IPS-18a (cell line): ENCODE data around the gene PPP1R13B.

ENCODE experiments used
- H3K27ac ChIP-seq: one replicate; pipeline ENCODE4 v1.5.1; 2013; ENCODE audit warnings: low read length
- H3K27me3 ChIP-seq: one replicate; pipeline ENCODE4 v1.6.1; 2013; ENCODE audit warnings: mild to moderate bottlenecking, low read length; ENCODE audit not compliant: control insufficient read depth, insufficient read depth
- H3K36me3 ChIP-seq: one replicate; pipeline ENCODE4 v1.6.1; 2013; ENCODE audit warnings: low read depth, low read length; ENCODE audit not compliant: control insufficient read depth
- H3K4me1 ChIP-seq: one replicate; pipeline ENCODE4 v1.6.1; 2013; ENCODE audit warnings: low read depth, low read length; ENCODE audit not compliant: control insufficient read depth
- H3K4me3 ChIP-seq: one replicate; pipeline ENCODE4 v1.5.1; 2013; ENCODE audit warnings: low read length
- H3K9ac ChIP-seq: one replicate; pipeline ENCODE4 v1.6.1; 2013; ENCODE audit warnings: mild to moderate bottlenecking, low read length, moderate library complexity
- H3K9me3 ChIP-seq: one replicate; pipeline ENCODE4 v1.6.1; 2013; ENCODE audit warnings: low read depth, low read length; ENCODE audit not compliant: control insufficient read depth

PPP1R13B gene

GRCh38 chr14:103742499-103743255 lies 104.7 kb downstream of the PPP1R13B start:
- no peaks in the 10 kb centered on the region for H3K9me3 ChIP-seq
- no peak overlapping the region for H3K4me3 ChIP-seq
- H3K36me3 ChIP-seq, result no peaks in the 10 kb centered on the region
- H3K27me3 ChIP-seq, result no peaks in the 10 kb centered on the region
- no peak overlapping the region for H3K9ac ChIP-seq
- no peaks in the 10 kb centered on the region for H3K4me1 ChIP-seq
- no peak overlapping the region for H3K27ac ChIP-seq

GRCh38 chr14:103741876-103742275 lies 105.5 kb downstream of the PPP1R13B start:
- Histone ChIP-seq H3K27ac (no peak overlapping the region), H3K36me3 (no peaks in the 10 kb centered on the region), H3K4me3 (no peak overlapping the region), H3K9me3 (no peaks in the 10 kb centered on the region), H3K27me3 (no peaks in the 10 kb centered on the region), H3K4me1 (no peaks in the 10 kb centered on the region), H3K9ac (no peak overlapping the region)

- Histone ChIP-seq H3K27me3 (no peaks in the 10 kb centered on the region), H3K27ac (no peak overlapping the region), H3K9ac (no peak overlapping the region), H3K36me3 (no peaks in the 10 kb centered on the region), H3K4me1 (no peaks in the 10 kb centered on the region), H3K4me3 (no peak overlapping the region), H3K9me3 (no peaks in the 10 kb centered on the region)
These were observed 106.2 kb downstream of the PPP1R13B start for GRCh38 chr14:103740991-103741689.

GRCh38 chr14:103739793-103740501 lies 107.4 kb downstream of the PPP1R13B start:
- Histone ChIP-seq H3K4me3 (no peak overlapping the region), H3K4me1 (no peaks in the 10 kb centered on the region), H3K9ac (no peak overlapping the region), H3K27ac (no peak overlapping the region), H3K27me3 (no peaks in the 10 kb centered on the region), H3K36me3 (no peaks in the 10 kb centered on the region), H3K9me3 (no peaks in the 10 kb centered on the region)

DNA sequence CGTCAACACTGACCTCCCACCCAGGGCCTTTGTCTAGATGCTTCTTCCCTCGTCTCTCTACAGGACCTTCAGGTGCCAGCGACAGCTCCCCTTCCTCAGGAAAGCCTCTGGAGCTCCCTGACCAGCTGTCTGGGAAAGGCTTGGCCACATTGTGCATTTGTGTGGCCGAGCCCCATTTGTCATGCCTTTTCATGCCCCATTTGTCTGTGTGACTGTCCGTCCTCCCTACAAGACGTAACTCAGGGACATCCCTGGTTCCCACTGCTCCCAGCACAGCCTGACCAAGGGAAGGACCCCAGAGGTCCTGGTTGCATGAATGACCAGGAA lies 107.9 kb downstream of the PPP1R13B start:
- Histone ChIP-seq H3K27ac (no peak overlapping the region), H3K9ac (no peak overlapping the region), H3K9me3 (no peaks in the 10 kb centered on the region), H3K36me3 (no peaks in the 10 kb centered on the region), H3K27me3 (no peaks in the 10 kb centered on the region), H3K4me3 (no peak overlapping the region), H3K4me1 (no peaks in the 10 kb centered on the region)

DNA sequence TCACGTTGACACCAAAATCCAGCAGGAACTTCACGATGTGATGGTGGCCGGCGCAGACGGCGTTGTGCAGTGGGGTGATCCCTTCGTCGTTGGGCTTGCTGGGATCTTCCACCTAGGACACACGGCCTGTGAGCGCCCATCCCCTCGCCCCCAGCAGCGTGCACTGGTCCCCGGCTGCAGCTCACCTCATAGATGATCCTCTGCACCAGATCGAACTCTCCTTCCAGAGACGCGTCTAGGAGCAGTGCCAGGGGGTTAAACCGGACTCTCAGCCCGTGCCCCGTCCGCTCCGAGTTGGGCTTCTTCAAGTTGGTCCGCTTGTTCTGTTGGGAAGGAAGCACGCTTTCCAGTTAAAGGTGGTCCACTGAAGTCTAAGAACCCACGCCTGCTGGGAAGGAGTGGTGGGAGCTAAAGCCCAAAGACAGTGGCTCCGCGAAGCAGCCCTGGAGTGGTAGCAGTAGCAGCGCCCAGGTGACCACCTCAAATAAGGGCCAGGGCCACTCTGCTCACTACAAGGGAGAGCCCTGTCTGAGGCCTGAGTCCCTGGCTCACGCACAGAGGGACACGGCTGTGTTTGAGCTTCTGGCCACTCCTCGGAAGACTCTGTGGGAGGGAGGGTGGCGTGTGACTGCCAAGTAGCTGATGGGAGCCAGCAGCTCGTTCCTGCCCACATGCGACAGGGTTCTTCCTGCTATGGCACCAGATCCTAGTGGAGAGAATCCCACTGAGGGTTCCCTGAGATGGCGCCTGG lies 108.5 kb downstream of the PPP1R13B start:
- Histone ChIP-seq H3K27ac (no peak overlapping the region), H3K27me3 (no peaks in the 10 kb centered on the region), H3K4me1 (no peaks in the 10 kb centered on the region), H3K36me3 (no peaks in the 10 kb centered on the region), H3K9ac (no peak overlapping the region), H3K4me3 (no peak overlapping the region), H3K9me3 (no peaks in the 10 kb centered on the region)

DNA sequence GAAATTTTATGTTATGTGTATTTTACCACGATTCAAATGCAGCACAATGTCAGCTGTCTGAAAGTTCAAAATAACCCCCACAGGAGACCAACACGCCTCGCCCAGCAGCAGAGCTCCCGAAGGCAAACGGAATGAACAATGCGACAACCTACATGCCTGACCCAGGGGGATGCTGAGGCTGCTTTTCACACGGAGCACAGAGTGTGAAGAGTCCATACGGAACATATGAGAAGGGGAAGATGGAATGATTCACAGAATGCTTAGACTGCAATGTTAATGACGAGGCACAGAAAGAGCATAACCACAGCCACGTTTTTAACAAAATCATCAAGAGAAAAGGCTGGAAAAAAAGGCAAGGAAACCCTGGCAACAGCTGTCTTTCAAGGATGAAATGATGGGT lies 109.2 kb downstream of the PPP1R13B start:
- no peaks in the 10 kb centered on the region for H3K27me3 ChIP-seq
- no peak overlapping the region for H3K9ac ChIP-seq
- peaks cover 1% of the 10 kb centered on the region for H3K36me3 ChIP-seq
- H3K4me3 ChIP-seq, result no peak overlapping the region
- H3K27ac ChIP-seq, result no peak overlapping the region
- no peaks in the 10 kb centered on the region for H3K4me1 ChIP-seq
- no peaks in the 10 kb centered on the region for H3K9me3 ChIP-seq

DNA sequence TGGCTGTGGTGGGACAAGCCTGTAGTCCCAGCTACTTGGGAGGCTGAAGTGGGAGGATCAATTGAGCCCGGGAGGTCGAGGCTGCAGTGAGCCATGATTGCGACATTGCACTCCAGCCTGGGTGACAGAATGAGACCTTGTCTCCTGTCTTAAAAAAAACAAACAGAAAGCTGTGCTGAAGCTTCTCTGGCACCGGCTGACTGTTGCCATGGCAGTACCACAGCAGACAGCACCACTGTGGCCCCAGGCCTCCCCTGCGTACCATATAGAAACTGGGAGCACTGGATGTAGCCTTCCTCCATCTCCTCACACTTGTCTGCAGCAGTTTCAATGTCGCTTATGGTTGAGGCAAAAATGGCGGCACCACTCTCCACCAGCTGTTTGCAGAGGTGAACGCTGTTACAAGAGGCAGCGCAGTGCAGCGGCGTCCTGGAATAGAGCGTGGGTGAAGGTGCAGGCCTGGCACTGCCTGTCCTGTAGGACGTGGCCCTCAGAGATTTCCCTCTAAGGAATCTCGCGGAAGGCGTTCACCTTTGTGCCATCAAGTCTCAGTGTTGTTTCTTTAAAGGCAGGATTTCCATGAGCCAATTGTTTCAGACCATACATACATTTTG lies 109.8 kb downstream of the PPP1R13B start:
- Histone ChIP-seq H3K27me3 (no peaks in the 10 kb centered on the region), H3K36me3 (peaks cover 7% of the 10 kb centered on the region), H3K27ac (no peak overlapping the region), H3K9ac (no peak overlapping the region), H3K4me3 (no peak overlapping the region), H3K4me1 (no peaks in the 10 kb centered on the region), H3K9me3 (no peaks in the 10 kb centered on the region)

DNA sequence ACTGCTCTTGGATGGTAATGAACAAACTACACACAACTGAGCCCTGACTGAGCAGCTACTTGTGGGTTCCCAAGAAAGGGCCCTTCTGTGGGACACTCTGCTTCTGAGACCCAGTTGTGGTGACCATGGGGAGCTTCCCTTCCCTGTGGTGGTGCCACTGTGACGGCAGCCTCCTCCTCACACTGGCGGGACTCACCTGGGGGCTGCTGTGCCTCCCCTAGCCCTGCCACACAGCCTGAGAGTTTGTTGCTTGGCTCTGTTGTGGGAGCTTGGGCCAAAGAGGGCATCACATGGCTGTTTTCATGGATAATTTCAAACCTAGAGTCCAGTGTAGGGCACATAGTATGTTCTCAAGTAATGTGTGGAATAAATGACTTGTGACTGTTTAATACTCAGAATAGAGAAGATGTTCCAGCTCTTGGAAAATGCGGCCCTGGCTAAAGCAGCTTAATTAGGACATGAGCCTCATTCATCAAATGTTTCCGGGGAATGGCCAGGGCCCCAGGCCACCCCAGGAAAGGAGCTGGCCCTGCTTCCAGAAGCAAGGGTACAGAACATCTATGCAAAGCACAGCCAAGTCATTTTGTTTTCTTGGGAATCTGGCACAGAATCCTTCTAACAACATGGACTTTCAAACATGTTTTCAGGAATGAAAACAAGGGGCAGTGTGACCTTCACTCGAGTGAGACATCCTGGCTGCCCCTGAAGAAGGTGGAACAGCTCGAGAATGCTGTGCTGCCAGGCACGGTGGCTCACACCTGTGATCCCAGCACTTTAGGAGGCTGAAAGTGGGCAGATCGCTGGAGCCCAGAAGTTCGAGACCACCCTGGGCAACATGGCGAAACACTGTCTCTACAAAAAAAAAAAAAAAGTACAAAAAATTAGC lies 110.6 kb downstream of the PPP1R13B start:
- no peak overlapping the region for H3K27ac ChIP-seq
- H3K4me3 ChIP-seq, result no peak overlapping the region
- no peaks in the 10 kb centered on the region for H3K4me1 ChIP-seq
- no peaks in the 10 kb centered on the region for H3K9me3 ChIP-seq
- H3K27me3 ChIP-seq, result no peaks in the 10 kb centered on the region
- H3K36me3 ChIP-seq, result peaks cover 7% of the 10 kb centered on the region
- H3K9ac ChIP-seq, result no peak overlapping the region

- Histone ChIP-seq H3K9me3 (no peaks in the 10 kb centered on the region), H3K4me1 (no peaks in the 10 kb centered on the region), H3K4me3 (no peak overlapping the region), H3K36me3 (peaks cover 7% of the 10 kb centered on the region), H3K27ac (no peak overlapping the region), H3K27me3 (no peaks in the 10 kb centered on the region), H3K9ac (no peak overlapping the region)
These were observed 111.4 kb downstream of the PPP1R13B start for GRCh38 chr14:103735815-103736545.
